Frontal cortex (tissue), 4 donors: ENCODE measurements around the gene IFRD2. TPM values are rescaled to one million over a fixed set of nuclear protein-coding genes. Genes with fewer than 3 reads are reported as not detected.
"Not testable (repeated sequence)": the region's sequence is repeated elsewhere in the genome, so short reads cannot be mapped to it uniquely, and the experiment has no call there.

ENCODE experiments used
- DNase-seq, 2 donors: peaks; one replicate each; pipeline ENCODE4 v3.0.0; 2012; ENCODE audit warnings: low spot score in 2 of 2
- FAIRE-seq: peaks from 2 replicates; lab custom pipeline; 2012; peaks lifted over from hg19 to GRCh38; lab: Jason Lieb, UNC
- total RNA-seq: library from RNA; depleted of rRNA; stranded (reverse); fragments of >200 nt; gene quantifications from one replicate; pipeline ENCODE4 v1.2.3, GENCODE V29; 2014
- donor health status: control.
- donor health status: control.
- donor health status: control.

IFRD2 gene
- total RNA-seq, 1 donor from 2014 or later = 17.9 TPM

- DNase-seq (no peak), FAIRE-seq (no peak)
These were observed 32.7 kb downstream of the IFRD2 start for GRCh38 chr3:50259432-50260026.

GRCh38 chr3:50258979-50259378 lies 33.2 kb downstream of the IFRD2 start:
- FAIRE-seq (no peak), DNase-seq (no peak)

- no peak for DNase-seq
These were observed 34.1 kb downstream of the IFRD2 start for GRCh38 chr3:50258029-50258680.

GRCh38 chr3:50256978-50257890 lies 35.0 kb downstream of the IFRD2 start:
- no peak for FAIRE-seq
- no peak for DNase-seq

More at GRCh38 chr3:50258029-50258680, 34.1 kb downstream of the IFRD2 start:
- FAIRE-seq = no peak

GRCh38 chr3:50255251-50255615 lies 37.0 kb downstream of the IFRD2 start:
- DNase-seq (no peak), FAIRE-seq (no peak)

GRCh38 chr3:50254577-50255250 lies 37.5 kb downstream of the IFRD2 start:
- DNase-seq (peak; percentile 39 to 67), FAIRE-seq (no peak)

- DNase-seq = no peak
- FAIRE-seq = no peak
These were observed 41.0 kb downstream of the IFRD2 start for GRCh38 chr3:50251220-50251619.

- FAIRE-seq (no peak), DNase-seq (no peak)
These were observed 41.7 kb downstream of the IFRD2 start for GRCh38 chr3:50250514-50250913.

GRCh38 chr3:50249457-50249856 lies 42.8 kb downstream of the IFRD2 start:
- DNase-seq = no peak
- no peak for FAIRE-seq

GRCh38 chr3:50248387-50248786 lies 43.8 kb downstream of the IFRD2 start:
- FAIRE-seq (no peak), DNase-seq (no peak)

- FAIRE-seq = no peak
- no peak for DNase-seq
These were observed 45.7 kb downstream of the IFRD2 start for GRCh38 chr3:50246517-50246954.

- DNase-seq (peak; percentile 61 to 78), FAIRE-seq (no peak)
These were observed 46.3 kb downstream of the IFRD2 start for GRCh38 chr3:50245831-50246516.

GRCh38 chr3:50245251-50245745 lies 46.9 kb downstream of the IFRD2 start:
- DNase-seq (no peak), FAIRE-seq (no peak)

GRCh38 chr3:50244813-50245212 lies 47.4 kb downstream of the IFRD2 start:
- not testable (repeated sequence) for FAIRE-seq, DNase-seq

- DNase-seq (no peak), FAIRE-seq (no peak)
These were observed 48.7 kb downstream of the IFRD2 start for GRCh38 chr3:50243543-50243895.

GRCh38 chr3:50242851-50243542 lies 49.2 kb downstream of the IFRD2 start:
- no peak for FAIRE-seq
- no peak for DNase-seq

- no peak for FAIRE-seq
- no peak for DNase-seq
These were observed 49.9 kb downstream of the IFRD2 start for GRCh38 chr3:50242381-50242770.

GRCh38 chr3:50241713-50242380 lies 50.4 kb downstream of the IFRD2 start:
- DNase-seq (no peak), FAIRE-seq (no peak)
